Fibroblast of the aortic adventitia (primary cell): ENCODE data around the gene MLPH. TPM values are rescaled to one million over a fixed set of nuclear protein-coding genes. Genes with fewer than 3 reads are reported as not detected.

ENCODE experiments used
- DNase-seq: peaks from one replicate; pipeline ENCODE4 v3.0.0-alpha.2; 2010; ENCODE audit warnings: low read depth
- H3K4me3 ChIP-seq: 2 replicates; pipeline ENCODE4 v1.5.1; 2011; ENCODE audit warnings: low read depth, mild to moderate bottlenecking, control low read depth, low read length, moderate library complexity
- CTCF ChIP-seq: IDR thresholded peaks from 2 replicates; pipeline ENCODE4 v1.5.1; 2011; ENCODE audit warnings: mild to moderate bottlenecking, low read length, control low read depth, inconsistent platforms; ENCODE audit not compliant: insufficient read depth
- total RNA-seq: library from RNA; depleted of rRNA; stranded (reverse); fragments of >200 nt; gene quantifications from 2 replicates; pipeline ENCODE4 v1.2.3, GENCODE V29; 2012; ENCODE audit warnings: low replicate concordance

Gene MLPH
- total RNA-seq, 1 donor: 5.2 TPM

GRCh38 chr2:237490009-237490711, 3.1 kb downstream of the MLPH start:
- no peak for DNase-seq
- no peak overlapping the region for H3K4me3 ChIP-seq
- no peak for TF ChIP-seq CTCF

GRCh38 chr2:237490795-237491194, 3.7 kb downstream of the MLPH start:
- H3K4me3 ChIP-seq: no peak overlapping the region
- DNase-seq: no peak
- no peak for TF ChIP-seq CTCF

- H3K4me3 ChIP-seq: no peak overlapping the region
- no peak for TF ChIP-seq CTCF
- DNase-seq: no peak
These were observed 4.6 kb downstream of the MLPH start for GRCh38 chr2:237491515-237492118.

DNA sequence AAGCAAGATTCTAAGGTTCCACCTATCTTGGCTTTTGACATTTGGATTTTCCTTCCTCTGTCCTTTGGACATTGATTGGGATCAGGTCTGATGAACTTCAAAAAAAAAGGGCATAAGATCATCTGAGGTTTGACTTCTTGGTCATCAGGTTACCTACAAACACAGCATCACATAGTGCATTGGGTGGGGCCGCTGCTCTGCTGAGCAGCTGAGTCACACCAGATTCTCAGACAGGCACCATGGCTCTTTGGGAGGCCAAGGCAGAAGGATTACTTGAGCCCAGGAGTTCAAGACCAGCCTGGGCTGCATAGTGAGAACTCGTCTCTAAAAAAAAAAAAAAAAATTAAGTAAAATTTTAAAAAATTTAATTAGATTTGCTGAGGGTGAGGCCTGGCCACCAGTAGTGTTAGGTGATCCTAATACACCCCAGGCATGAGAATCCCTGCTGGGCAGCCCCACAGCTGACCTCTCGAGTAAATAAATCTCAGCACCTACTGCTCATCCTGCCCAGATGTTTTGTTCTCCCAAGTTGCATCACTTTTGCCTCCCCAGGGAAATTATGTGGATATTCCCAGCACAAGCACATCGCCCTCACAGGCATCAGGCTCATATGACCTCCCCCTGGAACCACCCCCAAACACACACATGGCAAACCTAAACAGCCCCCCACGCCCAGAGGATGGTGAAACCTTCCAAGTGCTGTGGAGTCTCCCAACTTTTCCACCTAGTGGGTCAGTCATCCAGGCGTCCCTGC, 5.3 kb downstream of the MLPH start:
- no peak for DNase-seq
- H3K4me3 ChIP-seq: no peak overlapping the region
- TF ChIP-seq CTCF: no peak

GRCh38 chr2:237494066-237494465, 7.0 kb downstream of the MLPH start:
- no peak for DNase-seq
- TF ChIP-seq CTCF: no peak

DNA sequence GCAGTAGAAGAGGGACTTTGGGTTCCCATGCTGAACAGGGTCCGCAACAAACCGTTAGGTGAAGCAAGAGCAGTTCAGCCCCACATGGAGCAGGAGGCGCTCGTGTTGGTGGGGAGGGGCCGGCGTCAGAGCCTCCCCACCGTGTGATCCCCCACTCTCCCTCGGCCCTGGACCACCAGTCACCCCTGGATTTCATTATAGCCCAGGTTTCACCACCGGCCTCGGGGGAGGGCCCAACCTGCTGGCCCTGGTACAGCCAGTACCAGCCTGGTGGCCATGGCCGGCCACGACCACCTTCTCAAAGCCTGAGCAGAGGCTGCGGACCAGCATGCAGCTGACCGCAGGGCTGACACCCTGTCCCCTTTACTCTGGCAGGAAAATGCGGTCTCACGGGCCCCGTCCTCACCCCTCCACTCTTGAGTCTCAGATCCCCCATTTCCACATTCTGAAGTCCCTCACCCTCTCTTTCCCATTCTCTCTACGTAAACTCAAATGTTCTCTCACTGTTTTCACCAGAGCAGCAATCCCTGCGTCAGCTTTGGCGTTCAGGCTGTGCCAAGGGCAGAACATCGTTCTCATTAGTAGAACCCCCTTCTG, 8.6 kb downstream of the MLPH start:
- no peak for DNase-seq
- no peak for TF ChIP-seq CTCF
- H3K4me3 ChIP-seq: no peak overlapping the region

More at GRCh38 chr2:237494066-237494465, 7.0 kb downstream of the MLPH start:
- H3K4me3 ChIP-seq: no peak overlapping the region
